Keratinocyte (primary cell): ENCODE measurements around the gene KDM5B. TPM values are rescaled to one million over a fixed set of nuclear protein-coding genes. Genes with fewer than 3 reads are reported as not detected.

Experiments used
- DNase-seq: peaks from one replicate; pipeline ENCODE4 v3.0.0-alpha.2; 2011; ENCODE audit warnings: low read depth, missing footprints, low spot score
- FAIRE-seq: peaks from 2 replicates; lab custom pipeline; 2011; peaks lifted over from hg19 to GRCh38; lab: Jason Lieb, UNC
- H2AFZ ChIP-seq: 2 replicates; pipeline ENCODE4 v1.6.0; 2012; ENCODE audit warnings: low read length, control low read depth, inconsistent platforms; ENCODE audit not compliant: control insufficient read depth
- H3K27ac ChIP-seq: 2 replicates; pipeline ENCODE4 v1.5.1; 2011; ENCODE audit warnings: low read length; ENCODE audit not compliant: control insufficient read depth, insufficient read depth
- H3K27me3 ChIP-seq: 3 replicates; pipeline ENCODE4 v1.6.0; 2011; ENCODE audit warnings: low read length; ENCODE audit not compliant: control insufficient read depth, insufficient read depth; ENCODE audit errors: extremely low read depth
- H3K36me3 ChIP-seq, 2 experiments: 2 replicates in 1 of 2; 3 replicates in 1 of 2; pipeline ENCODE4 v1.5.1; 2011; ENCODE audit warnings: low read length in 2 of 2, mild to moderate bottlenecking in 1 of 2; ENCODE audit not compliant: control insufficient read depth in 2 of 2, insufficient read depth in 2 of 2; ENCODE audit errors: extremely low read depth in 1 of 2
- H3K4me1 ChIP-seq: 3 replicates; pipeline ENCODE4 v1.5.1; 2011; ENCODE audit warnings: low read length; ENCODE audit not compliant: control insufficient read depth, insufficient read depth; ENCODE audit errors: extremely low read depth
- H3K4me2 ChIP-seq: 3 replicates; pipeline ENCODE4 v1.6.0; 2011; ENCODE audit warnings: low read depth, low read length; ENCODE audit not compliant: control insufficient read depth, insufficient read depth; ENCODE audit errors: extremely low read depth
- H3K4me3 ChIP-seq, 3 experiments: fragments of 200-600 bp in 1 of 3; sonication (generic) in 1 of 3; 2 replicates in 2 of 3; 3 replicates in 1 of 3; pipeline ENCODE4 v1.5.1; 2011 to 2016; ENCODE audit warnings: low read length in 3 of 3, mild to moderate bottlenecking in 3 of 3, control low read depth in 2 of 3, inconsistent platforms in 1 of 3, low read depth in 1 of 3, mixed read lengths in 1 of 3, mixed run types in 1 of 3, moderate library complexity in 1 of 3; ENCODE audit not compliant: control insufficient read depth in 2 of 3, insufficient read depth in 2 of 3; ENCODE audit errors: extremely low read depth in 1 of 3
- H3K79me2 ChIP-seq: 2 replicates; pipeline ENCODE4 v1.6.0; 2012; ENCODE audit warnings: low read length; ENCODE audit not compliant: control insufficient read depth, insufficient read depth
- H3K9ac ChIP-seq: 3 replicates; pipeline ENCODE4 v1.6.0; 2011; ENCODE audit warnings: low read length; ENCODE audit not compliant: control insufficient read depth, insufficient read depth; ENCODE audit errors: extremely low read depth
- H3K9me1 ChIP-seq: 3 replicates; pipeline ENCODE4 v1.6.0; 2011; ENCODE audit warnings: low read length; ENCODE audit not compliant: control insufficient read depth, insufficient read depth; ENCODE audit errors: extremely low read depth
- H3K9me3 ChIP-seq: 2 replicates; pipeline ENCODE4 v1.5.1; 2012; ENCODE audit warnings: low read depth, low read length; ENCODE audit not compliant: control insufficient read depth
- H4K20me1 ChIP-seq: 3 replicates; pipeline ENCODE4 v1.6.0; 2011; ENCODE audit warnings: low read length; ENCODE audit not compliant: control insufficient read depth, insufficient read depth; ENCODE audit errors: extremely low read depth
- EZH2 ChIP-seq: IDR thresholded peaks from one replicate; pipeline ENCODE4 v1.6.1; 2012; ENCODE audit warnings: inconsistent platforms, mild to moderate bottlenecking, low read length, moderate library complexity
- dilution Hi-C: fragments of 300-500 bp; cut with MboI; formaldehyde crosslinking; loops from one replicate; pipeline ENCODE4 v1.7.0; 2020; ENCODE audit warnings: low sequenced_read_pairs; ENCODE audit not compliant: extremely low pct_ligation_motif_present
- polyA plus RNA-seq, 5 experiments: library from polyadenylated mRNA; depleted of rRNA in 3 of 5; stranded (reverse) in 3 of 5; stranded (forward) in 1 of 5; unstranded in 1 of 5; fragments of >200 nt; gene quantifications; 1 replicate in 1 of 5; 2 replicates in 3 of 5; 3 replicates in 1 of 5; pipeline versions ENCODE4 v1.2.1 to v1.2.3, GENCODE V29; 2011 to 2012; ENCODE audit warnings: missing spikeins in 2 of 5, low read depth in 1 of 5, low replicate concordance in 1 of 5
- TF ChIP-seq, protein P1 (sequence below), 3 experiments: IDR thresholded peaks in 1 of 3; conservative IDR thresholded peaks in 1 of 3; optimal IDR thresholded peaks in 1 of 3; 2 replicates in 2 of 3; 3 replicates in 1 of 3; pipeline versions ENCODE3 to v1.5.1; 2011; ENCODE audit warnings: low read length in 3 of 3, mild to moderate bottlenecking in 3 of 3, moderate library complexity in 2 of 3, control low read depth in 1 of 3, inconsistent platforms in 1 of 3; ENCODE audit not compliant: insufficient read depth in 2 of 3; ENCODE audit errors: extremely low read depth in 1 of 3

The KDM5B gene
- polyA plus RNA-seq, 1 donor (not counting 4 experiments of a cell fraction or from before 2014, with no cell fraction given): 60.1 TPM

DNA sequence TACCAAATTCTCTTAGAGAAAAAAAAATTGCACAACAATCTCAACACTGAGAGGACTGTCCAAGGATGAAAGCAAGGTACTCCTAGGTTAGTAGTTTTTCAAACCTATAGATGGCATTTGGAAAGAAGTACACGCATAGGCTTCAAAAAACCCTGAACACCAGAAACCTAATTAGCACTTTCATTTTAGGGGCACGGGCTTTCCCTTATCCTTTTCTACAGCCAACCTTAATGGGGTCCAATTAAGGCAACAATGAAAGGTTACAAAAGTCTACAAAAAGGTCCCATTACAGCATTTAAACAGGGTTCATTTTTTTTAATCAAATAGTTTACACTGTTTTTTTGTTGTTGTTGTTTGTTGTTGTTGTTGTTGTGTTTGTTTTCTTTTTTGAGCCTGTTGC lies 6.2 kb downstream of the KDM5B start:
- Histone ChIP-seq H3K4me2 (no peak overlapping the region), H4K20me1 (peaks cover 31% of the 10 kb centered on the region), H3K36me3 (peaks cover 5 to 7% of the 10 kb centered on the region in 2 experiments), H3K4me3 (no peak overlapping the region), H3K27me3 (no peaks in the 10 kb centered on the region), H3K4me1 (peaks cover 30% of the 10 kb centered on the region), H3K9me1 (no peaks in the 10 kb centered on the region), H3K9me3 (no peaks in the 10 kb centered on the region), H3K9ac (no peak overlapping the region), H2AFZ (no peak overlapping the region), H3K27ac (no peak overlapping the region), H3K79me2 (peaks cover 98% of the 10 kb centered on the region)
- FAIRE-seq (no peak), DNase-seq (no peak)
- dilution Hi-C loops: loop anchor here (5.0 kb wide), 1 partner anchor 55 kb away; no protein-coding TSS in a partner anchor
- TF ChIP-seq, protein P1, sequence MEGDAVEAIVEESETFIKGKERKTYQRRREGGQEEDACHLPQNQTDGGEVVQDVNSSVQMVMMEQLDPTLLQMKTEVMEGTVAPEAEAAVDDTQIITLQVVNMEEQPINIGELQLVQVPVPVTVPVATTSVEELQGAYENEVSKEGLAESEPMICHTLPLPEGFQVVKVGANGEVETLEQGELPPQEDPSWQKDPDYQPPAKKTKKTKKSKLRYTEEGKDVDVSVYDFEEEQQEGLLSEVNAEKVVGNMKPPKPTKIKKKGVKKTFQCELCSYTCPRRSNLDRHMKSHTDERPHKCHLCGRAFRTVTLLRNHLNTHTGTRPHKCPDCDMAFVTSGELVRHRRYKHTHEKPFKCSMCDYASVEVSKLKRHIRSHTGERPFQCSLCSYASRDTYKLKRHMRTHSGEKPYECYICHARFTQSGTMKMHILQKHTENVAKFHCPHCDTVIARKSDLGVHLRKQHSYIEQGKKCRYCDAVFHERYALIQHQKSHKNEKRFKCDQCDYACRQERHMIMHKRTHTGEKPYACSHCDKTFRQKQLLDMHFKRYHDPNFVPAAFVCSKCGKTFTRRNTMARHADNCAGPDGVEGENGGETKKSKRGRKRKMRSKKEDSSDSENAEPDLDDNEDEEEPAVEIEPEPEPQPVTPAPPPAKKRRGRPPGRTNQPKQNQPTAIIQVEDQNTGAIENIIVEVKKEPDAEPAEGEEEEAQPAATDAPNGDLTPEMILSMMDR (optimal IDR thresholded peaks at IDR 0.05 in 1 of 3, IDR thresholded peaks at IDR 0.05 in 1 of 3, conservative IDR thresholded peaks at IDR 0.05 in 1 of 3; ENCODE audit: extremely low read depth in 1 of 3, insufficient read depth in 2 of 3, low read length in 3 of 3): no peak
- TF ChIP-seq EZH2: no peak

DNA sequence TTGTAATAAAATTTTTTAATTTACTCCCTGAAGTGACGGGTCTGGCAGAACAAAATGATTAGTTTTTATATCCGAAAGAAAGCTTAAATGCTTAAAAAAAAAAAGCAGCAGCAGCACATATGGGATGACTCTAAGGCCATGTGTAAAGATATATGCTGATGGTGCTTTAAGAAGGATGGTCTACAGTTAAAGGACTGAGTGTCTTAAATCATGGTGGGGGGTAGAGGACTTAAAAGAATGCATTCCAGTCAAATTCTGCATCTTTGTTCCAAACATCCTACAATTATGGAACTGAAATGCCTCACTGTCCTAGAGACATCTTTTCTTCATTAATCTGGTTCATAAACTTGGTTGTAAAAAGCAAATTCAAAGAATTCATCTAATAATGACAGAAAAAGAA lies 7.0 kb downstream of the KDM5B start:
- FAIRE-seq: no peak
- TF ChIP-seq, protein P1 (optimal IDR thresholded peaks at IDR 0.05 in 1 of 3, IDR thresholded peaks at IDR 0.05 in 1 of 3, conservative IDR thresholded peaks at IDR 0.05 in 1 of 3; ENCODE audit: extremely low read depth in 1 of 3, insufficient read depth in 2 of 3, low read length in 3 of 3): no peak
- TF ChIP-seq EZH2: no peak

More for the DNA sequence above, 7.0 kb downstream of the KDM5B start:
- Histone ChIP-seq H3K27ac (no peak overlapping the region), H3K79me2 (peaks cover 98% of the 10 kb centered on the region), H3K9me1 (peaks cover under 1% of the 10 kb centered on the region), H3K9ac (no peak overlapping the region), H3K9me3 (no peaks in the 10 kb centered on the region), H3K4me3 (no peak overlapping the region), H3K4me1 (peaks cover 29% of the 10 kb centered on the region), H2AFZ (no peak overlapping the region), H3K4me2 (no peak overlapping the region), H3K27me3 (no peaks in the 10 kb centered on the region), H4K20me1 (peaks cover 39% of the 10 kb centered on the region), H3K36me3 (peaks cover 5 to 8% of the 10 kb centered on the region in 2 experiments)
- DNase-seq: no peak
- dilution Hi-C loops: loop anchor here (5.0 kb wide), 1 partner anchor 56 kb away; no protein-coding TSS in a partner anchor
